Endothelial cell of umbilical vein (primary cell): Measurements from ENCODE around the gene SSC5D. TPM values are rescaled to one million over a fixed set of nuclear protein-coding genes. Genes with fewer than 3 reads are reported as not detected.

Experiments
- BruUV-seq: library from RNA; stranded (reverse); fragments of 400-500 nt; replicated peaks from 2 replicates; lab custom pipeline; 2021; lab: Mats Ljungman, UMichigan
- CTCF ChIA-PET: fragments of 300-600, 350-600 bp; sonication (Branson Sonifier 250); formaldehyde crosslinking; loops from one replicate; lab custom pipeline; 2021; ENCODE audit warnings: antibody characterized with exemption, inconsistent platforms; lab: Charles Lee
- POLR2A ChIA-PET: fragments of 300-600, 350-600 bp; sonication (Branson Sonifier 250); formaldehyde crosslinking; loops from one replicate; lab custom pipeline; 2021; ENCODE audit warnings: antibody characterized with exemption, inconsistent platforms; lab: Charles Lee
- DNase-seq: peaks from one replicate; pipeline ENCODE4 v3.0.0-alpha.2; 2011; ENCODE audit warnings: low read depth, low spot score
- FAIRE-seq: peaks from 2 replicates; lab custom pipeline; 2011; peaks lifted over from hg19 to GRCh38; lab: Jason Lieb, UNC
- H2AFZ ChIP-seq: 2 replicates; pipeline ENCODE4 v1.6.0; 2012; ENCODE audit warnings: low read depth, low read length, control low read depth, inconsistent platforms
- H3K27ac ChIP-seq: 2 replicates; pipeline ENCODE4 v1.5.1; 2011; ENCODE audit warnings: low read depth, mild to moderate bottlenecking, control low read depth, low read length, moderate library complexity; ENCODE audit not compliant: insufficient read depth
- H3K27me3 ChIP-seq, 2 experiments: 2 replicates each; pipeline versions ENCODE4 v1.6.0 to v1.6.1; 2011; ENCODE audit warnings: low read length in 2 of 2, mixed read lengths in 1 of 2; ENCODE audit not compliant: control insufficient read depth in 2 of 2, insufficient read depth in 2 of 2
- H3K36me3 ChIP-seq, 2 experiments: 2 replicates in 1 of 2; 3 replicates in 1 of 2; pipeline ENCODE4 v1.5.1; 2011; ENCODE audit warnings: low read length in 2 of 2, mild to moderate bottlenecking in 1 of 2, moderate library complexity in 1 of 2; ENCODE audit not compliant: control insufficient read depth in 2 of 2, insufficient read depth in 2 of 2; ENCODE audit errors: extremely low read depth in 1 of 2
- H3K4me1 ChIP-seq: 3 replicates; pipeline ENCODE4 v1.5.1; 2011; ENCODE audit warnings: mild to moderate bottlenecking, low read length; ENCODE audit not compliant: control insufficient read depth, insufficient read depth; ENCODE audit errors: extremely low read depth
- H3K4me2 ChIP-seq: 2 replicates; pipeline ENCODE4 v1.6.1; 2011; ENCODE audit warnings: low read length, control low read depth, mixed read lengths; ENCODE audit not compliant: insufficient read depth
- H3K4me3 ChIP-seq, 3 experiments: fragments of 200-600 bp in 1 of 3; sonication (generic), shearing (Covaris generic) in 1 of 3; replicated peaks in 1 of 3; 2 replicates each; pipeline ENCODE4 v1.5.1; 2011 to 2016; ENCODE audit warnings: control low read depth in 3 of 3, low read length in 3 of 3, mild to moderate bottlenecking in 2 of 3, inconsistent platforms in 1 of 3, low read depth in 1 of 3, moderate library complexity in 1 of 3; ENCODE audit not compliant: insufficient read depth in 1 of 3
- H3K79me2 ChIP-seq: 2 replicates; pipeline ENCODE4 v1.6.0; 2012; ENCODE audit warnings: low read length, inconsistent platforms; ENCODE audit not compliant: control insufficient read depth, insufficient read depth
- H3K9ac ChIP-seq: replicated peaks from 2 replicates; pipeline ENCODE3; 2011; ENCODE audit warnings: low read length, control low read depth; ENCODE audit not compliant: insufficient read depth; ENCODE audit errors: extremely low read depth
- H3K9me1 ChIP-seq: replicated peaks from 3 replicates; pipeline ENCODE4 v1.6.0; 2011; ENCODE audit warnings: mild to moderate bottlenecking, low read length; ENCODE audit not compliant: control insufficient read depth, insufficient read depth; ENCODE audit errors: extremely low read depth
- H3K9me3 ChIP-seq: replicated peaks from 2 replicates; pipeline ENCODE4 v1.5.1; 2012; ENCODE audit warnings: low read length, inconsistent platforms; ENCODE audit not compliant: control insufficient read depth, insufficient read depth
- H4K20me1 ChIP-seq: replicated peaks from 2 replicates; pipeline ENCODE3; 2011; ENCODE audit warnings: mild to moderate bottlenecking, low read length; ENCODE audit not compliant: control insufficient read depth, insufficient read depth; ENCODE audit errors: extremely low read depth
- EZH2 ChIP-seq: IDR thresholded peaks from 2 replicates; pipeline ENCODE4 v1.6.1; 2012; ENCODE audit warnings: borderline replicate concordance, low read depth, mild to moderate bottlenecking, moderate library complexity, low read length, inconsistent platforms; ENCODE audit not compliant: severe bottlenecking
- FOS ChIP-seq: IDR thresholded peaks from 2 replicates; pipeline ENCODE4 v1.6.1; 2011; ENCODE audit warnings: mild to moderate bottlenecking, low read length, moderate library complexity, borderline replicate concordance; ENCODE audit not compliant: insufficient read depth
- GATA2 ChIP-seq: IDR thresholded peaks from 2 replicates; pipeline ENCODE4 v1.7.0; 2011; ENCODE audit warnings: low read depth, mild to moderate bottlenecking, moderate library complexity, mixed read lengths, low read length; ENCODE audit not compliant: insufficient read length, insufficient read depth
- JUN ChIP-seq: IDR thresholded peaks from 2 replicates; pipeline ENCODE4 v1.6.1; 2011; ENCODE audit warnings: borderline replicate concordance, low read depth; ENCODE audit not compliant: insufficient read length, insufficient read depth
- MYC ChIP-seq: IDR thresholded peaks from one replicate; pipeline ENCODE4 v1.6.1; 2011; ENCODE audit warnings: mild to moderate bottlenecking, low read depth, low read length
- POLR2A ChIP-seq: IDR thresholded peaks from 2 replicates; pipeline ENCODE4 v1.6.1; 2012; ENCODE audit warnings: low read depth, mild to moderate bottlenecking, control low read depth, low read length
- POLR2AphosphoS5 ChIP-seq: IDR thresholded peaks from 2 replicates; pipeline ENCODE4 v1.6.1; 2012; ENCODE audit warnings: low read depth, mild to moderate bottlenecking, control low read depth, low read length, moderate library complexity; ENCODE audit not compliant: insufficient read depth
- dilution Hi-C: fragments of 300-500 bp; cut with MboI; formaldehyde crosslinking; loops from one replicate; pipeline ENCODE4 v1.15.0; 2019; ENCODE audit warnings: low sequenced_read_pairs; ENCODE audit not compliant: extremely low pct_ligation_motif_present
- intact Hi-C: fragments of 100-400 bp; cut with micrococcal nuclease; formaldehyde crosslinking; loops from one replicate; pipeline ENCODE4 v1.10.0; 2022
- polyA plus RNA-seq, 4 experiments: library from polyadenylated mRNA; depleted of rRNA in 3 of 4; stranded (reverse) in 3 of 4; unstranded in 1 of 4; fragments of >200 nt; gene quantifications; 2 replicates each; pipeline versions ENCODE4 v1.2.1 to v1.2.3, GENCODE V29; 2011 to 2012; ENCODE audit warnings: missing spikeins in 1 of 4
- total RNA-seq: library from RNA; stranded (reverse); gene quantifications from 2 replicates; pipeline ENCODE4 v1.2.3, GENCODE V29; 2021
- TF ChIP-seq, protein P1 (sequence below): IDR thresholded peaks from 2 replicates; pipeline ENCODE4 v1.6.1; 2011; ENCODE audit not compliant: insufficient read depth, insufficient read length
- TF ChIP-seq, protein P2 (sequence below), 2 donors: IDR thresholded peaks; 1 replicate in 1 of 2; 2 replicates in 1 of 2; pipeline ENCODE4 v1.5.1; 2011; ENCODE audit warnings: low read length in 2 of 2, mild to moderate bottlenecking in 2 of 2, moderate library complexity in 2 of 2, control low read depth in 1 of 2, inconsistent platforms in 1 of 2, low read depth in 1 of 2; ENCODE audit not compliant: insufficient read depth in 1 of 2; ENCODE audit errors: extremely low read depth in 1 of 2

SSC5D gene
- total and polyA plus RNA-seq, 2 donors (not counting 3 experiments of a cell fraction or from before 2014, with no cell fraction given) = 0.47 to 1.3 TPM

DNA sequence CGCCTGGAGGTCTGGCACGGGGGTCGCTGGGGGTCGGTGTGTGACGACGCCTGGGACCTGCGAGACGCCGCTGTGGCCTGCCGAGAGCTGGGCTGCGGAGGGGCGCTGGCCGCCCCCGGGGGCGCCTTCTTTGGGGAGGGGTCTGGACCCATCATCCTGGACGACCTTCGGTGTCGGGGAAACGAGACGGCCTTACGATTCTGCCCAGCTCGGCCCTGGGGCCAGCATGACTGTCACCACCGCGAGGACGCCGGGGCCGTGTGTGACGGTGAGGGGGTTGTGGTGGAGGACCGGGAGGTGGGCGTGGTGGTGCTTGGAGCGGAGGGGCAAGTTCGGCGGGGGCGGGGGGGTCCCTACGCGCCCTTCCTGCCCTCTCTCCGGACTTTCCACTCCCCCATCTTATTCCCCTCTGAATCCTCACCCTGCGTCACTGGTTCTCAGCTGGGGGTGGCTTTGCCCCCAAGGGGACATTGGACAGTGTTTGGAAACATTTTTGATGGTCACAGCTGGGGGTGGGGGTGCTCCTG, 5.5 kb downstream of the SSC5D start:
- Histone ChIP-seq H4K20me1 (no peaks in the 10 kb centered on the region), H3K4me2 (no peak overlapping the region), H3K9me1 (no peaks in the 10 kb centered on the region), H3K79me2 (no peaks in the 10 kb centered on the region), H3K9ac (no peak overlapping the region), H3K36me3 (no peaks in the 10 kb centered on the region), H3K9me3 (no peaks in the 10 kb centered on the region), H3K4me3 (no peak overlapping the region), H3K27me3 (no peaks in the 10 kb centered on the region), H3K4me1 (no peaks in the 10 kb centered on the region), H2AFZ (peak overlapping the region; percentile 40), H3K27ac (no peak overlapping the region)
- dilution Hi-C loops (no loop called here), intact Hi-C loops (no loop called here)
- TF ChIP-seq MYC (no peak), FOS (no peak), EZH2 (no peak), JUN (no peak), POLR2A (no peak), POLR2AphosphoS5 (no peak), GATA2 (no peak)
- TF ChIP-seq, protein P1, sequence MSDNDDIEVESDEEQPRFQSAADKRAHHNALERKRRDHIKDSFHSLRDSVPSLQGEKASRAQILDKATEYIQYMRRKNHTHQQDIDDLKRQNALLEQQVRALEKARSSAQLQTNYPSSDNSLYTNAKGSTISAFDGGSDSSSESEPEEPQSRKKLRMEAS = no peak
- TF ChIP-seq, protein P2, sequence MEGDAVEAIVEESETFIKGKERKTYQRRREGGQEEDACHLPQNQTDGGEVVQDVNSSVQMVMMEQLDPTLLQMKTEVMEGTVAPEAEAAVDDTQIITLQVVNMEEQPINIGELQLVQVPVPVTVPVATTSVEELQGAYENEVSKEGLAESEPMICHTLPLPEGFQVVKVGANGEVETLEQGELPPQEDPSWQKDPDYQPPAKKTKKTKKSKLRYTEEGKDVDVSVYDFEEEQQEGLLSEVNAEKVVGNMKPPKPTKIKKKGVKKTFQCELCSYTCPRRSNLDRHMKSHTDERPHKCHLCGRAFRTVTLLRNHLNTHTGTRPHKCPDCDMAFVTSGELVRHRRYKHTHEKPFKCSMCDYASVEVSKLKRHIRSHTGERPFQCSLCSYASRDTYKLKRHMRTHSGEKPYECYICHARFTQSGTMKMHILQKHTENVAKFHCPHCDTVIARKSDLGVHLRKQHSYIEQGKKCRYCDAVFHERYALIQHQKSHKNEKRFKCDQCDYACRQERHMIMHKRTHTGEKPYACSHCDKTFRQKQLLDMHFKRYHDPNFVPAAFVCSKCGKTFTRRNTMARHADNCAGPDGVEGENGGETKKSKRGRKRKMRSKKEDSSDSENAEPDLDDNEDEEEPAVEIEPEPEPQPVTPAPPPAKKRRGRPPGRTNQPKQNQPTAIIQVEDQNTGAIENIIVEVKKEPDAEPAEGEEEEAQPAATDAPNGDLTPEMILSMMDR (IDR thresholded peaks at IDR 0.05; ENCODE audit: extremely low read depth in 1 of 2, insufficient read depth in 1 of 2, low read depth in 1 of 2, low read length in 2 of 2) = no peak
- ChIA-PET CTCF (interaction anchor here (0.6 to 5.5 kb wide), 3 partner anchors 10 to 89 kb away, joined by 3 to 38 read pairs (median 17); no protein-coding TSS in a partner anchor), POLR2A (interaction anchor here (0.5 to 0.6 kb wide), 2 partner anchors 13 to 182 kb away, joined by 3 to 7 read pairs; no protein-coding TSS in a partner anchor)
- BruUV-seq = no TSS peak
- DNase-seq = no peak
- no peak for FAIRE-seq
